ENCODE results near the gene SPATC1L.
"Not testable (repeated sequence)": the region's sequence is repeated elsewhere in the genome, so short reads cannot be mapped to it uniquely, and the experiment has no call there.

The SPATC1L gene

DNA sequence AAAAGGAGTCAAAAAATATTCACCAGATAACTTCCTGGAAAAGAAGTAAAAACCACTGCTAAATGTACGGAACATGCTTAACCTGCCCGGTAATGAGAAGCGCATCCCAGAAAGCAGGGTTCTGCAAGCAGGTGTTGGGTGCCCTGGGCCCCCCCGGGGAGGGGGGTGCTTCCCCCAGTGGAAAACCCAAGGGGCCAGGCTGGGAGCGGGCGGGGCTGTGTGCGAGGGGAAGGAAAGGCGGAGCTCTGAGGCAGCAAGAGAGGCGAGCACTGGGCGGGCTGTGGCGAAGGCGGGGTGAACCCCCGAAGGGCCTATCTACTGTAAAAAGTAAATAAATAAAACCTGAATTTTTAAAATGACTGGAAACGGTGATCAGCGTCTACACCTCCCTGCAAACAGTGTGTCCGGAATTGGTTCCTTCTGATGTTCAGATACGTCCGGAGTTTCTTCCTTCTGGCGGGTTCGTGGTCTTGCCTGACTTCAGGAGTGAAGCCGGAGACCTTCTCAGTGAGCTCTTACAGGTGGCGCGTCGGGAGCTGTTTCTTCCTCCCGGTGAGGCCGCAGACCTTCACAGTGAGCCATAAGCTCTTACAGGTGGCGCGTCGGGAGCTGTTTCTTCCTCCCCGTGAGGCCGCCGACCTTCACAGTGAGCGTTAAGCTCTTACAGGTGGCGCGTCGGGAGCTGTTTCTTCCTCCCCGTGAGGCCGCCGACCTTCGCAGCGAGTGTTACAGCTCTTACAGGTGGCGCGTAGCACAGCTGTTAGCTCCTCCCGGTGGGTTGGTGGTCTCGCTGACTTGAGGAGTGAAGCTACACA, 42.3 kb downstream of the SPATC1L start:
- H3K4me3 ChIP-seq (ENCODE audit: control insufficient read depth, low read depth, low read length): no peak overlapping the region
- DNase-seq (ENCODE audit: low read depth): no peak
- TF ChIP-seq CTCF (conservative IDR thresholded peaks at IDR 0.05; ENCODE audit: control insufficient read depth, insufficient read depth, low read depth, low read length): no peak

- peak; percentile 49 for DNase-seq (ENCODE audit: low read depth)
- H3K4me3 ChIP-seq (ENCODE audit: control insufficient read depth, low read depth, low read length): not testable (repeated sequence)
Measured at GRCh38 chr21:46140352-46141003, 43.8 kb downstream of the SPATC1L start.

DNA sequence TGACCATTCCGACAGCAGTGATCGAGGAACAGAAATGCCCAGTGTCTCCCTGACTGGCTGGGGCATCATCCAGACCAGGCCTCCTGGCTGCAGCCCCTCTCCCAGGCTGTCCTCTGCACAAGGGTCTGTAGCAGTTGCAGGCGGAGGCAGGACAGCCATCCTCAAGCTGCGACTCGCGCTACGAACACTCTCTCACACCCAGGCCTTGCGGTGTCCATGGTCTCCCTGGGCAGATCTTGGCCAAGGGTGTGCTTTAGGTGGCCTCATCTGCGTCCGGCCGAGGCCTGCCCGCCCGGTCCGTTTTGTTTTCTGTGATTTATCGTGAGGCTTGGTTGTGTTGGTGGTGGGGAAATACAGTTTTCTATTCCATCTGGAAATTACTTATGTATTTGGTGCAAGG, 44.6 kb downstream of the SPATC1L start:
- TF ChIP-seq CTCF (conservative IDR thresholded peaks at IDR 0.05; ENCODE audit: control insufficient read depth, insufficient read depth, low read depth, low read length): no peak
- no peak for DNase-seq (ENCODE audit: low read depth)
- H3K4me3 ChIP-seq (ENCODE audit: control insufficient read depth, low read depth, low read length): no peak overlapping the region

- no peak overlapping the region for H3K4me3 ChIP-seq (ENCODE audit: control insufficient read depth, low read depth, low read length)
- TF ChIP-seq CTCF (conservative IDR thresholded peaks at IDR 0.05; ENCODE audit: control insufficient read depth, insufficient read depth, low read depth, low read length): no peak
- no peak for DNase-seq (ENCODE audit: low read depth)
Measured at GRCh38 chr21:46138383-46138970, 45.8 kb downstream of the SPATC1L start.

DNA sequence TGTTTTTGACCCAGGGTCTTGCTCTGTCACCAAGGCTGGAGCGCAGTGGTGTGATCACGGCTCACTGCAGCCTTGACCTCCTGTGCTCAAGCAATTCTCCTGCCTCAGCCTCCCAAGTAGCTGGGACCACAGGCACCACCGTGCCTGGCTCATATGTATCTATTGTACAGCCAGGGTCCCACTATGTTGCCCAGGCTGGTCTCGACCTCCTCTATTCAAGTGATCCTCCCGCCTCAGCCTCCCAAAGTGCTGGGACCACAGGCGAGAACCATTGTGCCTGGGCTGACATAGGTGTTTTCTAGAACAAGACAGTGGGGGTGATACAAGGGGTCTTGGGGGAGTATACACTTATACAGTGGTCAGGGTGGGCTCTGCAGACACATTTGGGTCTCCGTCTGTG, 46.4 kb downstream of the SPATC1L start:
- DNase-seq (ENCODE audit: low read depth): no peak
- H3K4me3 ChIP-seq (ENCODE audit: control insufficient read depth, low read depth, low read length): no peak overlapping the region
- no peak for TF ChIP-seq CTCF (conservative IDR thresholded peaks at IDR 0.05; ENCODE audit: control insufficient read depth, insufficient read depth, low read depth, low read length)

DNA sequence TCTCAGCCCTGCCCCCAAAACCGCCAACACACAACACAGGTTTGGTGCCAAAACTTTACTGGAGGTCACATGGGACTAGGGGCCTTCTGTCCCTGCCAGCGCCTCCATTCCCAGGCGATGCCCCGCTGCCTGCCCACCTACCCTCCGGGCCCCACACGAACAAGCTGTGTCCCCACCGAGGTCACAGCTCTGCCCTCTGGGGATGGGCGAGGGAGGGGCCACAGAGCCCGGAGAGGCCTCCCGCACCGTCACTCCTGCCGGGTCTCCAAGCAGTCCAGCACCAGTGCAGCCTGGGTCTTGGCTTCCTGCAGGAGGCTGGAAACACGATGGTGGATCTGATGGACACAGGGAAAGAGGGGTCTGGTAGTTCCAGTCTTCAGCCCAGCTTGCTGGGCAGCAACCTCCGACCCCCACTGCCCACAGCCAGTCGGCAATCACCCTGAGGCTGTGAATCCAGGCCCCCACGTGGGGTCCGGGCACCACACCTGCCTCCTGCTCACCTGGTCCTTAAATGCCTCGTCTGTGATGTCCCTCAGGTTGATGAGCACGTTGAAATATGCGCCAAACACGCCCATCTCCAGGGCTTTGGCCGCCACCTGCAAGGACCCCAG, 47.4 kb downstream of the SPATC1L start:
- no peak for TF ChIP-seq CTCF (conservative IDR thresholded peaks at IDR 0.05; ENCODE audit: control insufficient read depth, insufficient read depth, low read depth, low read length)
- DNase-seq (ENCODE audit: low read depth): no peak
- H3K4me3 ChIP-seq (ENCODE audit: control insufficient read depth, low read depth, low read length): no peak overlapping the region

All from fibroblast of mammary gland (primary cell).